MCF 10A (cell line): ENCODE data around the gene CELF5. TPM values are rescaled to one million over a fixed set of nuclear protein-coding genes. Genes with fewer than 3 reads are reported as not detected.

Experiments used
- Bru-seq: library from RNA; stranded (reverse); fragments of 400-500 nt; gene quantifications from one replicate; lab custom pipeline; 2021; lab: Mats Ljungman, UMichigan
- BruChase-seq, 2 experiments: library from RNA; stranded (reverse); fragments of 400-500 nt; gene quantifications; one replicate each; lab custom pipeline; 2021; lab: Mats Ljungman, UMichigan
- BruUV-seq: library from RNA; stranded (reverse); fragments of 400-500 nt; replicated peaks from 2 replicates; lab custom pipeline; 2021; lab: Mats Ljungman, UMichigan
- CTCF ChIA-PET: fragments of 300-600 bp; sonication (Branson Sonifier 250); formaldehyde crosslinking; extraction: SDS; loops from one replicate; lab custom pipeline; 2021; ENCODE audit warnings: antibody characterized with exemption, inconsistent platforms; lab: Yijun Ruan, JAX
- POLR2A ChIA-PET: fragments of 300-600, 350-650 bp; sonication (Branson Sonifier 250); formaldehyde crosslinking; extraction: SDS; loops from one replicate; lab custom pipeline; 2020; ENCODE audit warnings: antibody characterized with exemption, inconsistent platforms; lab: Yijun Ruan, JAX
- DNase-seq: peaks from one replicate; pipeline ENCODE4 v3.0.0-alpha.2; 2018; ENCODE audit not compliant: unreplicated experiment
- H3K27ac Mint-ChIP-seq: one replicate; pipeline ENCODE4 v1.8.0; 2022; ENCODE audit warnings: mild to moderate bottlenecking, low read depth, mixed read lengths; ENCODE audit not compliant: unreplicated experiment
- H3K27me3 Mint-ChIP-seq: one replicate; pipeline ENCODE4 v1.8.0; 2022; ENCODE audit warnings: mixed read lengths; ENCODE audit not compliant: insufficient read depth, unreplicated experiment
- H3K36me3 Mint-ChIP-seq: one replicate; pipeline ENCODE4 v1.8.0; 2022; ENCODE audit warnings: mild to moderate bottlenecking, moderate library complexity, mixed read lengths; ENCODE audit not compliant: insufficient read depth, unreplicated experiment
- H3K4me1 Mint-ChIP-seq: one replicate; pipeline ENCODE4 v1.8.0; 2022; ENCODE audit warnings: mixed read lengths; ENCODE audit not compliant: insufficient read depth, unreplicated experiment
- H3K4me3 Mint-ChIP-seq: one replicate; pipeline ENCODE4 v1.8.0; 2022; ENCODE audit warnings: mild to moderate bottlenecking, moderate library complexity, mixed read lengths; ENCODE audit not compliant: unreplicated experiment
- H3K9me3 Mint-ChIP-seq: one replicate; pipeline ENCODE4 v1.8.0; 2022; ENCODE audit warnings: mixed read lengths; ENCODE audit not compliant: unreplicated experiment
- CTCF ChIP-seq: fragments of 200-600 bp; IDR thresholded peaks from one replicate; pipeline ENCODE4 v1.8.0; 2022; ENCODE audit warnings: antibody characterized with exemption, mild to moderate bottlenecking; ENCODE audit not compliant: unreplicated experiment
- intact Hi-C: fragments of 100-400 bp; cut with micrococcal nuclease; formaldehyde crosslinking; loops from 2 replicates; pipeline ENCODE4 v1.14.1; 2022
- long read RNA-seq: library from polyadenylated mRNA; stranded (forward); transcript quantifications from one replicate; pipeline ENCODE4 v2.0.0, GENCODE V29; 2022
- total RNA-seq: library from RNA; stranded (reverse); gene quantifications from 2 replicates; pipeline ENCODE4 v1.2.3, GENCODE V29; 2022

CELF5 gene
- total RNA-seq (0.17 and 0.30 TPM in 2 replicates), Bru-seq, nascent RNA (percentile 5 among the genes with signal in this experiment), BruChase-seq, experiment 1, labeled RNA remaining after a 6-hour chase (percentile 33 among the genes with signal in this experiment), BruChase-seq, experiment 2, labeled RNA remaining after a 2-hour chase (percentile 15 among the genes with signal in this experiment)
- long read RNA-seq, result 0 reads

DNA sequence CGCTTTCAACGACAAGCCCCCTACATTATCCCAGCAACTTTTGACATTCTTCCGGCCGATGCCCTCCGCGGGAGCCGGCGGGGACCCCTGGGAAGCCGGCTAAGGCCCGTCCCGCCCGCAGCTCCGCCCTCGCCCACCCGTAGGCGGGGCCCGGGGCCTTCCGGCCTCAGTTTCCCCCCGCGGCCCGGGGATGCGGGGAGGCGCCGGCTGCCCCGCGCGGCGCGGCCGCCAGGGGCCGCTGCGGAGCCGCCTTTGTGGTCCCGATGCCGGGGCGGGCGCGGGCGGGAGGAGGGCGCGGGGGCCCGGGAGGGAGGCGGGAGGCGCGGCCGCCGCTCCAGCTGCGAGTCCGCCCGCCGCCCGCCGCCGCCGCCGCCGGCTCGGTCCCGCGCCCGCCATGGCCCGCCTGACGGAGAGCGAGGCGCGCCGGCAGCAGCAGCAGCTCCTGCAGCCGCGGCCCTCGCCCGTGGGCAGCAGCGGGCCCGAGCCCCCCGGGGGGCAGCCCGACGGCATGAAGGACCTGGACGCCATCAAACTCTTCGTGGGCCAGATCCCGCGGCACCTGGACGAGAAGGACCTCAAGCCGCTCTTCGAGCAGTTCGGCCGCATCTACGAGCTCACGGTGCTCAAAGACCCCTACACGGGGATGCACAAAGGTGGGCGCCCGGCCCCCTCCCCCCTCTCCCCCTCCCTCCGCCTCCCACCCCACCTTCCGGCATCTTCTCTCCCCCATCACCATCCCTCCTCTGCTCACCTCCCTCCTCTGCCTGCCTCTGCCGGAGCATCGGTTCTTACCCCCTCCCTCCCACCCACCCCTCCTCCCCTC, at the start of gene CELF5:
Gene CELF5, plus strand, starts transcription at position 316 of the 823 bp plus-strand sequence. Its CDS starts 79 bp downstream, at position 395.
- Mint-ChIP-seq H3K27ac (no peak within 1 kb of the TSS), H3K27me3 (peaks cover 38% of the 10 kb centered on the region), H3K36me3 (peaks cover 6% of the 10 kb centered on the region), H3K9me3 (no peaks in the 10 kb centered on the region), H3K4me3 (peak within 1 kb of the TSS; percentile 55), H3K4me1 (no peaks in the 10 kb centered on the region)
- POLR2A ChIA-PET, result no interaction called here
- DNase-seq, result peak; percentile 36
- TF ChIP-seq CTCF, result peak; percentile 60
- intact Hi-C loops, result no loop called here
- CTCF ChIA-PET, result interaction anchor here (0.6 to 1.5 kb wide), 6 partner anchors 12 to 334 kb away, joined by 3 read pairs; no protein-coding TSS in a partner anchor
- no TSS peak for BruUV-seq

DNA sequence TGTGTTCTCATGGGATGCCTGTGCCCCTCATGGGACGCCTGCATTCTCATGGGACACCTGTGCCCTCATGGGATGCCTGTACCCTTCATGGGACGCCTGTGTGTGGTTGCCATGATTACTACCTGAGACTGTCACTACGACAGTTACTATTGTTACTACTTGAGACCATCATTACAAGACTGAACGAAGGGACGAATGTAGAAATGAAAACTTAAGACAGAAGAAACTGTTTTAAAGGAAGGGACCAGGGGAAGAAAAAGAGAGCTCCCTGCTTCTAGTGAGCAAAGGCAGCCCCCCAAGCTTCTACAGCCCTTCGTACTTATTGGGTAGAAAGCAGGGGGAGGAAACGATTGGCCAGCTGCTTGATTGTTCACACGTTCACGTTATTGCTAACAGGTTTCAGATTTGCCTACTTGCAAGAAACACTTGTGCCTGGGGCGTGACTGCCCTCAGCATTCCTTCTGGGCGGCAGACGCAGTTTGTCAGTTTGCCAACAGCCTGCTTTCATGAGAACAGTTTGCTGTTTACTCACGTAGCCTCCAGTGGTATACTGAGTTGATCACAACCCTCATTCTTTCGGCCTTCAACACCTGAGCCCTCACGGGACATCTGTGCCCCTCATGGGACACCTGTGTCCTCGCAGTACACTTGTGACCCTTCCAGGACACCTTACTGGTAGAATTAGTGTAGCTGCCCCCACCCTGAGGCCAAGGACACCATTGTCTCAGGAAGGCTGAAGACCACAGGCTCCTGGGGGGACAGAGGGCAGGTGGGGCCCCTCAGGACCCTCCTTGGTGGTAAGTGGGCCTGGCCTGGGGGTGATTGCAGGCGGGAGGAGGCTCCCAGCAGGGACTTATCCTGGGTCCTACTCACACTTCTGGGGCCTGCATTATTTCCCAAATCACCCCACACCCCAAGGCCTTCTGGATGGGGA, 48.4 kb upstream of the CELF5 start:
- Mint-ChIP-seq H3K27ac (peak overlapping the region; percentile 100), H3K36me3 (no peaks in the 10 kb centered on the region), H3K4me1 (peaks cover 21% of the 10 kb centered on the region), H3K27me3 (no peaks in the 10 kb centered on the region), H3K9me3 (no peaks in the 10 kb centered on the region), H3K4me3 (peak overlapping the region; percentile 41)
- TF ChIP-seq CTCF, result no peak
- DNase-seq, result peak; percentile 90
- POLR2A ChIA-PET, result interaction anchor here (0.7 to 2.4 kb wide), 8 partner anchors 9 to 289 kb away, joined by 3 to 9 read pairs (median 4); partner anchors contain the start of gene NCLN
- intact Hi-C loops, result no loop called here
- TSS peak; percentile 95 for BruUV-seq
- CTCF ChIA-PET, result interaction anchor here (0.9 to 1.3 kb wide), 3 partner anchors 140 to 332 kb away, joined by 3 read pairs; no protein-coding TSS in a partner anchor

DNA sequence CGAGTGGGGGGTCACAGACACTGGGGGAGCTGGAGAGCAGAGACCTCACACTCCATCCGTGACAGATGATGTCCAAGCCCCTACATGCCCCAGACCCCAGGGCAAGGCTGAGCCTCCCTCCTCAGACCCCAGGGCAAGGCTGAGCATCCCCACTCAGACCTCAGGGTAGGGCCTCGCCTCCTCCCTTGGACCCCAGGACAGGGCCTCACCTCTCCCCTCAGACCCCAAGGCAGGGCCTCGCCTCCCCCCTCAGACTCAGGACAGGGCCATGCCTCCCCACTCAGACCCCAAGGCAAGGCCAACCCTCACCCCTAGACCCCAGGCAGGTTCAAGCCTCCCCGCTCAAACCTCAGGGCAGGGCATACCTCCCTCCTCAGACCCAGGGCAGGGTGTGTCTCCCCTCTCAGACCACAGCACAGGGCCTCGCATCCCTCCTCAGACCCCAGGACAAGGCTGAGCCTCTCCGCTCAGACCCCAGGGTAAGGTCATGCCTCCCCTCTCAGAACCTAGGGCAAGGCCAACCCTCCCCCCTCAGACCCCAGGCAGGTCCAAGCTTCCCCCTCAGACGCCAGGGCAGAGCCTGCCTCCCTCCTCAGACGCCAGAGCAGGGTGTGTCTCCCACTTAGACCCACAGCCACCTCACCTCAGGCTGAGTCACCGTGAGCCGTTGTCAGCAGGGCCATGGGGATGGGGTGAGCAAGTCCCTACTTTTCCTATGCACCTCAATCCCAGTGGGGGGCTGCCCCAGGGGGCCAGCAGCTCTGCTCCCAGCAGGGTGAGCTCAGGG, 47.6 kb upstream of the CELF5 start:
- DNase-seq, result peak; percentile 80
- peak overlapping the region; percentile 60 for H3K4me3 Mint-ChIP-seq
- ChIA-PET POLR2A (interaction anchor here (0.7 to 2.4 kb wide), 5 partner anchors 9 to 226 kb away, joined by 3 to 9 read pairs (median 7); partner anchors contain the start of gene NCLN), CTCF (interaction anchor here (0.7 to 1.3 kb wide), 2 partner anchors 68 to 226 kb away, joined by 3 to 4 read pairs; no protein-coding TSS in a partner anchor)
- H3K27me3 Mint-ChIP-seq, result no peaks in the 10 kb centered on the region
- peaks cover 21% of the 10 kb centered on the region for H3K4me1 Mint-ChIP-seq
- H3K9me3 Mint-ChIP-seq, result no peaks in the 10 kb centered on the region
- no peaks in the 10 kb centered on the region for H3K36me3 Mint-ChIP-seq
- peak overlapping the region; percentile 100 for H3K27ac Mint-ChIP-seq
- intact Hi-C loops, result no loop called here
- no TSS peak for BruUV-seq
- TF ChIP-seq CTCF, result no peak
